ENCODE measurements around the gene TRPM3. TPM values are rescaled to one million over a fixed set of nuclear protein-coding genes. Genes with fewer than 3 reads are reported as not detected.

Gene TRPM3
- total and polyA plus RNA-seq, 10 donors: 0.02 to 6.7 (median 1.6) TPM

DNA sequence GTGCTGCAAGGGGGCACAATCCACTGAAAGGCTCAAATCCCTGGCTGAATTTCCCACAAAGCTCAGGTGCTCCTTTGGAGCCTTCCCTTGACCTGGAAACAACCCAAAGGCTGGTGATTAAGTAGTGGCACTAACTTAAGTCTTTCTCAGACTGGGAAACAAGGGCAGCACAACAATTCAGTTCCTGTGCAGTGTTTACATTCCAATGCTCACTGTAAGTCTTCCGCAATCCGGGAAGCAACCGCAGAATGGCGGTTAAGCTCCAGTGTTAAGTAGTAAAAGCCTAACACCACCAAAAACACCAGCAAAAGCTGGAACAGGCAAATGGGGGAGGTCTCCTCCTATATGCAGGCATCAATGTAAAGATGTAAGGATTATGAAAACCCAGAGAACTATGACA, 117.2 kb downstream of the TRPM3 start:
- H3K9me3 ChIP-seq: peaks cover 6 to 30% (median 27%) of the 10 kb centered on the region in 8 donors
- 92 to 99% (median 96%) methylated on average over 4 of the region's 4 CpGs for WGBS, 5 donors
- intact Hi-C loops (cut with DNase I; ENCODE audit: low total_unique reads): no loop called here
- H3K27ac ChIP-seq: no peak overlapping the region
- no peak for DNase-seq
- no peaks in the 10 kb centered on the region for H3K27me3 ChIP-seq (replicated peaks in 1 of 7)
- no peak for TF ChIP-seq POLR2A (IDR thresholded peaks at IDR 0.05)
- TF ChIP-seq CTCF (IDR thresholded peaks at IDR 0.05 in 8 of 11, conservative IDR thresholded peaks at IDR 0.05 in 3 of 11): no peak
- no peak for TF ChIP-seq POLR2AphosphoS5 (IDR thresholded peaks at IDR 0.05)
- H3K36me3 ChIP-seq: no peaks in the 10 kb centered on the region
- H3K4me3 ChIP-seq: no peak overlapping the region
- no peaks in the 10 kb centered on the region for H3K4me1 ChIP-seq

GRCh38 chr9:71003346-71003745, 118.1 kb downstream of the TRPM3 start:
- Histone ChIP-seq H3K9me3 (peaks cover 6 to 30% (median 27%) of the 10 kb centered on the region in 8 donors), H3K36me3 (no peaks in the 10 kb centered on the region), H3K4me1 (no peaks in the 10 kb centered on the region), H3K4me3 (no peak overlapping the region), H3K27ac (no peak overlapping the region), H3K27me3 (replicated peaks in 1 of 7) (no peaks in the 10 kb centered on the region)
- no peak for TF ChIP-seq POLR2AphosphoS5 (IDR thresholded peaks at IDR 0.05)
- no peak for TF ChIP-seq POLR2A (IDR thresholded peaks at IDR 0.05)
- TF ChIP-seq CTCF (IDR thresholded peaks at IDR 0.05 in 8 of 11, conservative IDR thresholded peaks at IDR 0.05 in 3 of 11): no peak
- no peak for DNase-seq
- 88 to 98% (median 94%) methylated on average over 4 of the region's 4 CpGs for WGBS, 5 donors
- intact Hi-C loops (cut with DNase I; ENCODE audit: low total_unique reads): no loop called here

- no peak for DNase-seq
- 66 to 84% (median 76%) methylated on average over 5 of the region's 5 CpGs for WGBS, 5 donors
Observed at GRCh38 chr9:71001780-71002386, 119.5 kb downstream of the TRPM3 start.

More at GRCh38 chr9:71001780-71002386, 119.5 kb downstream of the TRPM3 start:
- Histone ChIP-seq H3K9me3 (peaks cover 6 to 30% (median 27%) of the 10 kb centered on the region in 8 donors), H3K27ac (no peak overlapping the region), H3K4me3 (no peak overlapping the region), H3K27me3 (replicated peaks in 1 of 7) (no peaks in the 10 kb centered on the region), H3K36me3 (no peaks in the 10 kb centered on the region), H3K4me1 (no peaks in the 10 kb centered on the region)
- TF ChIP-seq POLR2A (IDR thresholded peaks at IDR 0.05): no peak
- peak in 3 of 11 experiments; percentile 20 to 31 (median 23) for TF ChIP-seq CTCF (IDR thresholded peaks at IDR 0.05 in 8 of 11, conservative IDR thresholded peaks at IDR 0.05 in 3 of 11)
- no peak for TF ChIP-seq POLR2AphosphoS5 (IDR thresholded peaks at IDR 0.05)
- intact Hi-C loops (cut with DNase I; ENCODE audit: low total_unique reads): no loop called here

Data from spleen (tissue), 11 donors.